HEK293 (cell line): Measurements from ENCODE around the gene EPN2.

Experiments used
- CTCF ChIA-PET: fragments of 350-600 bp; formaldehyde crosslinking; extraction: SDS; loops from one replicate; lab custom pipeline; 2021; ENCODE audit warnings: antibody characterized with exemption; lab: Yijun Ruan, JAX
- POLR2A ChIA-PET: fragments of 300-600 bp; formaldehyde crosslinking; extraction: SDS; loops from one replicate; lab custom pipeline; 2020; ENCODE audit warnings: antibody characterized with exemption, inconsistent platforms; lab: Yijun Ruan, JAX
- H3K27ac ChIP-seq: fragments of 200-500 bp; sonication (Bioruptor generic); 2 replicates; pipeline ENCODE4 v1.5.1; 2014; ENCODE audit warnings: low read depth, low read length, control low read depth, inconsistent platforms; ENCODE audit errors: extremely low read depth
- H3K36me3 ChIP-seq, 2 experiments: fragments of 200-500 bp in 1 of 2; sonication (Bioruptor generic) in 1 of 2; 1 replicate in 1 of 2; 2 replicates in 1 of 2; pipeline ENCODE4 v1.5.1; 2014 to 2017; ENCODE audit warnings: inconsistent platforms in 2 of 2, low read length in 2 of 2; ENCODE audit not compliant: control insufficient read depth in 2 of 2, insufficient read depth in 1 of 2
- H3K4me1 ChIP-seq: fragments of 200-500 bp; sonication (Bioruptor generic); 2 replicates; pipeline ENCODE4 v1.5.1; 2014; ENCODE audit warnings: mild to moderate bottlenecking, low read length, inconsistent platforms; ENCODE audit not compliant: control insufficient read depth, insufficient read depth
- H3K4me3 ChIP-seq: 2 replicates; pipeline ENCODE4 v1.5.1; 2011; ENCODE audit warnings: low read depth, mild to moderate bottlenecking, control low read depth, low read length, moderate library complexity
- H3K9me3 ChIP-seq: fragments of 200-500 bp; sonication (Bioruptor generic); 2 replicates; pipeline ENCODE4 v1.5.1; 2014; ENCODE audit warnings: low read depth, low read length, inconsistent platforms; ENCODE audit not compliant: control insufficient read depth, insufficient read depth
- KLF7 ChIP-seq: fragments of 450-650 bp; formaldehyde crosslinking; IDR thresholded peaks from 2 replicates; pipeline ENCODE4 v1.5.1; 2016; ENCODE audit warnings: missing biosample characterization, missing genetic modification characterization, borderline replicate concordance
- KLF9 ChIP-seq: fragments of 450-650 bp; formaldehyde crosslinking; IDR thresholded peaks from 2 replicates; pipeline ENCODE4 v1.5.1; 2016; ENCODE audit warnings: missing biosample characterization, missing genetic modification characterization, low read depth
- MEIS1 ChIP-seq: sonication (generic); formaldehyde crosslinking; IDR thresholded peaks from 2 replicates; pipeline ENCODE4 v1.8.1; 2022; ENCODE audit warnings: missing genetic modification reagents, mild to moderate bottlenecking, borderline replicate concordance
- SP2 ChIP-seq: fragments of 450-650 bp; formaldehyde crosslinking; IDR thresholded peaks from 2 replicates; pipeline ENCODE4 v1.5.1; 2016; ENCODE audit warnings: missing biosample characterization, missing genetic modification characterization
- YY2 ChIP-seq: fragments of 450-650 bp; formaldehyde crosslinking; IDR thresholded peaks from 2 replicates; pipeline ENCODE4 v1.5.1; 2016; ENCODE audit warnings: missing biosample characterization, missing genetic modification characterization
- ZBTB21 ChIP-seq: fragments of 450-650 bp; formaldehyde crosslinking; IDR thresholded peaks from 2 replicates; pipeline ENCODE4 v1.5.1; 2017; ENCODE audit warnings: missing biosample characterization, missing genetic modification characterization
- ZNF423 ChIP-seq: fragments of 450-650 bp; formaldehyde crosslinking; IDR thresholded peaks from 2 replicates; pipeline ENCODE4 v1.5.1; 2016; ENCODE audit warnings: missing biosample characterization, missing genetic modification characterization
- ZNF626 ChIP-seq: fragments of 450-650 bp; sonication (Bioruptor Pico); formaldehyde crosslinking; IDR thresholded peaks from 2 replicates; pipeline ENCODE4 v1.5.1; 2018; ENCODE audit warnings: missing biosample characterization, missing genetic modification characterization, inconsistent platforms
- ZNF707 ChIP-seq: fragments of 450-650 bp; formaldehyde crosslinking; IDR thresholded peaks from 2 replicates; pipeline ENCODE4 v1.5.1; 2016; ENCODE audit warnings: missing biosample characterization, missing genetic modification characterization
- ZNF747 ChIP-seq: fragments of 450-650 bp; formaldehyde crosslinking; IDR thresholded peaks from 2 replicates; pipeline ENCODE4 v1.5.1; 2016; ENCODE audit warnings: missing biosample characterization, missing genetic modification characterization
- ZNF792 ChIP-seq: fragments of 450-650 bp; formaldehyde crosslinking; IDR thresholded peaks from 2 replicates; pipeline ENCODE4 v1.5.1; 2016; ENCODE audit warnings: missing biosample characterization, missing genetic modification characterization
- ZNF837 ChIP-seq: fragments of 450-650 bp; formaldehyde crosslinking; IDR thresholded peaks from 2 replicates; pipeline ENCODE4 v1.5.1; 2016; ENCODE audit warnings: missing biosample characterization, missing genetic modification characterization
- ZSCAN23 ChIP-seq: fragments of 450-650 bp; formaldehyde crosslinking; IDR thresholded peaks from 2 replicates; pipeline ENCODE4 v1.5.1; 2016; ENCODE audit warnings: missing biosample characterization, missing genetic modification characterization
- TF ChIP-seq, protein P1 (sequence below): fragments of 450-650 bp; formaldehyde crosslinking; IDR thresholded peaks from 2 replicates; pipeline ENCODE4 v1.5.1; 2017; ENCODE audit warnings: missing biosample characterization, missing genetic modification characterization
- TF ChIP-seq, protein P2 (sequence below): fragments of 450-650 bp; formaldehyde crosslinking; IDR thresholded peaks from 2 replicates; pipeline ENCODE4 v1.5.1; 2017; ENCODE audit warnings: missing biosample characterization, missing genetic modification characterization
- TF ChIP-seq, protein P3 (sequence below): fragments of 450-650 bp; formaldehyde crosslinking; IDR thresholded peaks from 2 replicates; pipeline ENCODE4 v1.5.1; 2016; ENCODE audit warnings: missing biosample characterization, missing genetic modification characterization
- TF ChIP-seq, protein P4 (sequence below): fragments of 450-650 bp; formaldehyde crosslinking; conservative IDR thresholded peaks from 2 replicates; pipeline ENCODE4 v1.5.1; 2016; ENCODE audit warnings: low read depth, missing biosample characterization, missing genetic modification characterization
- TF ChIP-seq, protein P5 (sequence below): fragments of 450-650 bp; formaldehyde crosslinking; IDR thresholded peaks from 2 replicates; pipeline ENCODE4 v1.5.1; 2016; ENCODE audit warnings: missing biosample characterization, missing genetic modification characterization
- TF ChIP-seq, protein P6 (sequence below): fragments of 450-650 bp; formaldehyde crosslinking; IDR thresholded peaks from 2 replicates; pipeline ENCODE4; 2016; ENCODE audit warnings: missing biosample characterization, missing genetic modification characterization

The EPN2 gene

DNA sequence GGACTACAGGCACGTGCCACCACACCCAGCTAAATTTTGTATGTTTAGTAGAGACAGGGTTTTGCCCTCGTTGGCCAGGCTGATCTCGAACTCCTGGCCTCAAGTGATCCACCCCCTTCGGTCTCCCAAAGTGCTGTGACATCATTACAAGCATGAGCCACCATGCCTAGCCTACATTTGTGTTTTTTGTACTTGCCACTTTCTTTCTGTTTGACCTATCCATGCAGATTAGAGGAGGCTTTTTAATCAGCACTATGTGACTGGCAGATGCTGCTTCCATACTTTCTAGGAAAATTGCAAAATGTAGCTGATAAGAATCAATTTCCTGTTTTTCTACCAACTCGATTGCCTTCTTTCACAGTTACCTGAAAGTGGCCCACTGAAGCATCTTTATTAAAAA is 68.1 kb downstream of the EPN2 start:
- no peak overlapping the region for H3K27ac ChIP-seq
- peaks cover 0 to 17% of the 10 kb centered on the region in 2 experiments; a peak in 1 of 3 replicates for H3K36me3 ChIP-seq
- ChIA-PET POLR2A (no interaction called here), CTCF (interaction anchor here (1.0 kb wide), 1 partner anchor 32 kb away, joined by 3 read pairs; no protein-coding TSS in a partner anchor)
- H3K9me3 ChIP-seq, result no peaks in the 10 kb centered on the region
- no peaks in the 10 kb centered on the region for H3K4me1 ChIP-seq
- TF ChIP-seq, protein P1, sequence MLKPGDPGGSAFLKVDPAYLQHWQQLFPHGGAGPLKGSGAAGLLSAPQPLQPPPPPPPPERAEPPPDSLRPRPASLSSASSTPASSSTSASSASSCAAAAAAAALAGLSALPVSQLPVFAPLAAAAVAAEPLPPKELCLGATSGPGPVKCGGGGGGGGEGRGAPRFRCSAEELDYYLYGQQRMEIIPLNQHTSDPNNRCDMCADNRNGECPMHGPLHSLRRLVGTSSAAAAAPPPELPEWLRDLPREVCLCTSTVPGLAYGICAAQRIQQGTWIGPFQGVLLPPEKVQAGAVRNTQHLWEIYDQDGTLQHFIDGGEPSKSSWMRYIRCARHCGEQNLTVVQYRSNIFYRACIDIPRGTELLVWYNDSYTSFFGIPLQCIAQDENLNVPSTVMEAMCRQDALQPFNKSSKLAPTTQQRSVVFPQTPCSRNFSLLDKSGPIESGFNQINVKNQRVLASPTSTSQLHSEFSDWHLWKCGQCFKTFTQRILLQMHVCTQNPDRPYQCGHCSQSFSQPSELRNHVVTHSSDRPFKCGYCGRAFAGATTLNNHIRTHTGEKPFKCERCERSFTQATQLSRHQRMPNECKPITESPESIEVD (tag by site-specific recombination), result no peak
- TF ChIP-seq, protein P2, sequence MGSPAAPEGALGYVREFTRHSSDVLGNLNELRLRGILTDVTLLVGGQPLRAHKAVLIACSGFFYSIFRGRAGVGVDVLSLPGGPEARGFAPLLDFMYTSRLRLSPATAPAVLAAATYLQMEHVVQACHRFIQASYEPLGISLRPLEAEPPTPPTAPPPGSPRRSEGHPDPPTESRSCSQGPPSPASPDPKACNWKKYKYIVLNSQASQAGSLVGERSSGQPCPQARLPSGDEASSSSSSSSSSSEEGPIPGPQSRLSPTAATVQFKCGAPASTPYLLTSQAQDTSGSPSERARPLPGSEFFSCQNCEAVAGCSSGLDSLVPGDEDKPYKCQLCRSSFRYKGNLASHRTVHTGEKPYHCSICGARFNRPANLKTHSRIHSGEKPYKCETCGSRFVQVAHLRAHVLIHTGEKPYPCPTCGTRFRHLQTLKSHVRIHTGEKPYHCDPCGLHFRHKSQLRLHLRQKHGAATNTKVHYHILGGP (tag by site-specific recombination), result 0 out of 2 replicates have a peak, but pooled peaks have one; percentile 25
- H3K4me3 ChIP-seq, result no peak overlapping the region

DNA sequence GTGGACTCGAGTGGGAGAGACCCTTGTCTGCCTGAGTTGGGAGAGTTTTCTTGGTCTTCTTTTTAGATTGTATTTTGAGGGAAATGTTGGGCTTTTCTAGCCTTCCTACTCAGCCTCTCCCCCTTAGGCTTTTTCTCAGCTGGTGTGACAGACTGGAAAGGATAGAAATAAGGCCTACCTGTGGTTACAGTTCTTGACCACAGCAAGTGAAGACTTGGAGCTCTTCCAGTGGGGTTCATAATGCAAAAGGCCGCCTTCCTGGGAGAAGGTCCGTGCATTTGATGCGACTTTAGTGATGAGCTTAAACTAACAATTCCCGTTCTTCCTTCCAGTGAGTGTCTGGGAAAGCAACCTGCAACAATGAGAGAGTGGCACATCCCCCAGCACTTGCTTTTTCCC is 68.6 kb downstream of the EPN2 start:
- no peaks in the 10 kb centered on the region for H3K9me3 ChIP-seq
- CTCF ChIA-PET, result interaction anchor here (1.0 to 2.1 kb wide), 4 partner anchors 11 to 50 kb away, joined by 3 to 7 read pairs (median 4); no protein-coding TSS in a partner anchor
- no peak overlapping the region for H3K4me3 ChIP-seq
- POLR2A ChIA-PET, result interaction anchor here (1.1 kb wide), 1 partner anchor 38 kb away, joined by 3 read pairs; no protein-coding TSS in a partner anchor
- no peaks in the 10 kb centered on the region for H3K4me1 ChIP-seq
- peaks cover 5 to 19% of the 10 kb centered on the region in 2 experiments; a peak in 2 of 3 replicates for H3K36me3 ChIP-seq
- H3K27ac ChIP-seq, result no peak overlapping the region
- TF ChIP-seq KLF9, result no peak
- TF ChIP-seq, protein P3, sequence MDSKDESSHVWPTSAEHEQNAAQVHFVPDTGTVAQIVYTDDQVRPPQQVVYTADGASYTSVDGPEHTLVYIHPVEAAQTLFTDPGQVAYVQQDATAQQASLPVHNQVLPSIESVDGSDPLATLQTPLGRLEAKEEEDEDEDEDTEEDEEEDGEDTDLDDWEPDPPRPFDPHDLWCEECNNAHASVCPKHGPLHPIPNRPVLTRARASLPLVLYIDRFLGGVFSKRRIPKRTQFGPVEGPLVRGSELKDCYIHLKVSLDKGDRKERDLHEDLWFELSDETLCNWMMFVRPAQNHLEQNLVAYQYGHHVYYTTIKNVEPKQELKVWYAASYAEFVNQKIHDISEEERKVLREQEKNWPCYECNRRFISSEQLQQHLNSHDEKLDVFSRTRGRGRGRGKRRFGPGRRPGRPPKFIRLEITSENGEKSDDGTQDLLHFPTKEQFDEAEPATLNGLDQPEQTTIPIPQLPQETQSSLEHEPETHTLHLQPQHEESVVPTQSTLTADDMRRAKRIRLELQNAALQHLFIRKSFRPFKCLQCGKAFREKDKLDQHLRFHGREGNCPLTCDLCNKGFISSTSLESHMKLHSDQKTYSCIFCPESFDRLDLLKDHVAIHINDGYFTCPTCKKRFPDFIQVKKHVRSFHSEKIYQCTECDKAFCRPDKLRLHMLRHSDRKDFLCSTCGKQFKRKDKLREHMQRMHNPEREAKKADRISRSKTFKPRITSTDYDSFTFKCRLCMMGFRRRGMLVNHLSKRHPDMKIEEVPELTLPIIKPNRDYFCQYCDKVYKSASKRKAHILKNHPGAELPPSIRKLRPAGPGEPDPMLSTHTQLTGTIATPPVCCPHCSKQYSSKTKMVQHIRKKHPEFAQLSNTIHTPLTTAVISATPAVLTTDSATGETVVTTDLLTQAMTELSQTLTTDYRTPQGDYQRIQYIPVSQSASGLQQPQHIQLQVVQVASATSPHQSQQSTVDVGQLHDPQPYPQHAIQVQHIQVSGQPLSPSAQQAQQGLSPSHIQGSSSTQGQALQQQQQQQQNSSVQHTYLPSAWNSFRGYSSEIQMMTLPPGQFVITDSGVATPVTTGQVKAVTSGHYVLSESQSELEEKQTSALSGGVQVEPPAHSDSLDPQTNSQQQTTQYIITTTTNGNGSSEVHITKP (tag by site-specific recombination), result no peak
- no peak for TF ChIP-seq MEIS1 (CRISPR knock-in tag)
- TF ChIP-seq YY2, result no peak
- TF ChIP-seq SP2 (tag by site-specific recombination), result no peak
- TF ChIP-seq ZBTB21, result no peak
- no peak for TF ChIP-seq ZNF837 (tag by site-specific recombination)
- no peak for TF ChIP-seq ZNF423 (tag by site-specific recombination)
- TF ChIP-seq ZSCAN23 (tag by site-specific recombination), result no peak
- no peak for TF ChIP-seq ZNF792 (tag by site-specific recombination)
- TF ChIP-seq ZNF626 (tag by site-specific recombination), result no peak
- TF ChIP-seq, protein P4, sequence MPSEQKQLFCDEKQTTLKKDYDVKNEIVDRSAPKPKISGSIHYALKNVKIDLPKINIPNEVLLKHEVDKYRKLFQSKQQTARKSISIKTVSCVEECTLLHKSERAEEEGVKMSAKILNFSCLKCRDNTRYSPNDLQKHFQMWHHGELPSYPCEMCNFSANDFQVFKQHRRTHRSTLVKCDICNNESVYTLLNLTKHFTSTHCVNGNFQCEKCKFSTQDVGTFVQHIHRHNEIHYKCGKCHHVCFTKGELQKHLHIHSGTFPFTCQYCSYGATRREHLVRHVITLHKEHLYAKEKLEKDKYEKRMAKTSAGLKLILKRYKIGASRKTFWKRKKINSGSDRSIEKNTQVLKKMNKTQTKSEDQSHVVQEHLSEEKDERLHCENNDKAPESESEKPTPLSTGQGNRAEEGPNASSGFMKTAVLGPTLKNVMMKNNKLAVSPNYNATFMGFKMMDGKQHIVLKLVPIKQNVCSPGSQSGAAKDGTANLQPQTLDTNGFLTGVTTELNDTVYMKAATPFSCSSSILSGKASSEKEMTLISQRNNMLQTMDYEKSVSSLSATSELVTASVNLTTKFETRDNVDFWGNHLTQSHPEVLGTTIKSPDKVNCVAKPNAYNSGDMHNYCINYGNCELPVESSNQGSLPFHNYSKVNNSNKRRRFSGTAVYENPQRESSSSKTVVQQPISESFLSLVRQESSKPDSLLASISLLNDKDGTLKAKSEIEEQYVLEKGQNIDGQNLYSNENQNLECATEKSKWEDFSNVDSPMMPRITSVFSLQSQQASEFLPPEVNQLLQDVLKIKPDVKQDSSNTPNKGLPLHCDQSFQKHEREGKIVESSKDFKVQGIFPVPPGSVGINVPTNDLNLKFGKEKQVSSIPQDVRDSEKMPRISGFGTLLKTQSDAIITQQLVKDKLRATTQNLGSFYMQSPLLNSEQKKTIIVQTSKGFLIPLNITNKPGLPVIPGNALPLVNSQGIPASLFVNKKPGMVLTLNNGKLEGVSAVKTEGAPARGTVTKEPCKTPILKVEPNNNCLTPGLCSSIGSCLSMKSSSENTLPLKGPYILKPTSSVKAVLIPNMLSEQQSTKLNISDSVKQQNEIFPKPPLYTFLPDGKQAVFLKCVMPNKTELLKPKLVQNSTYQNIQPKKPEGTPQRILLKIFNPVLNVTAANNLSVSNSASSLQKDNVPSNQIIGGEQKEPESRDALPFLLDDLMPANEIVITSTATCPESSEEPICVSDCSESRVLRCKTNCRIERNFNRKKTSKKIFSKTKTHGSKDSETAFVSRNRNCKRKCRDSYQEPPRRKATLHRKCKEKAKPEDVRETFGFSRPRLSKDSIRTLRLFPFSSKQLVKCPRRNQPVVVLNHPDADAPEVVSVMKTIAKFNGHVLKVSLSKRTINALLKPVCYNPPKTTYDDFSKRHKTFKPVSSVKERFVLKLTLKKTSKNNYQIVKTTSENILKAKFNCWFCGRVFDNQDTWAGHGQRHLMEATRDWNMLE (tag by site-specific recombination), result no peak
- no peak for TF ChIP-seq ZNF747
- TF ChIP-seq, protein P5, sequence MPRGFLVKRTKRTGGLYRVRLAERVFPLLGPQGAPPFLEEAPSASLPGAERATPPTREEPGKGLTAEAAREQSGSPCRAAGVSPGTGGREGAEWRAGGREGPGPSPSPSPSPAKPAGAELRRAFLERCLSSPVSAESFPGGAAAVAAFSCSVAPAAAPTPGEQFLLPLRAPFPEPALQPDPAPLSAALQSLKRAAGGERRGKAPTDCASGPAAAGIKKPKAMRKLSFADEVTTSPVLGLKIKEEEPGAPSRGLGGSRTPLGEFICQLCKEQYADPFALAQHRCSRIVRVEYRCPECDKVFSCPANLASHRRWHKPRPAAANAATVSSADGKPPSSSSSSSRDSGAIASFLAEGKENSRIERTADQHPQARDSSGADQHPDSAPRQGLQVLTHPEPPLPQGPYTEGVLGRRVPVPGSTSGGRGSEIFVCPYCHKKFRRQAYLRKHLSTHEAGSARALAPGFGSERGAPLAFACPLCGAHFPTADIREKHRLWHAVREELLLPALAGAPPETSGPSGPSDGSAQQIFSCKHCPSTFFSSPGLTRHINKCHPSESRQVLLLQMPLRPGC, result no peak
- TF ChIP-seq KLF7 (tag by site-specific recombination), result no peak
- no peak for TF ChIP-seq ZNF707
- TF ChIP-seq, protein P6, sequence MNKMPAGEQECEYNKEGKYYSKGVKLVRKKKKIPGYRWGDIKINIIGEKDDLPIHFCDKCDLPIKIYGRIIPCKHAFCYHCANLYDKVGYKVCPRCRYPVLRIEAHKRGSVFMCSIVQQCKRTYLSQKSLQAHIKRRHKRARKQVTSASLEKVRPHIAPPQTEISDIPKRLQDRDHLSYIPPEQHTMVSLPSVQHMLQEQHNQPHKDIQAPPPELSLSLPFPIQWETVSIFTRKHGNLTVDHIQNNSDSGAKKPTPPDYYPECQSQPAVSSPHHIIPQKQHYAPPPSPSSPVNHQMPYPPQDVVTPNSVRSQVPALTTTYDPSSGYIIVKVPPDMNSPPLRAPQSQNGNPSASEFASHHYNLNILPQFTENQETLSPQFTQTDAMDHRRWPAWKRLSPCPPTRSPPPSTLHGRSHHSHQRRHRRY (tag by site-specific recombination), result no peak
